8988T (cell line): ENCODE data around the gene PTPRD.

Experiments
- DNase-seq: peaks from one replicate; pipeline ENCODE4 v3.0.0; 2011

PTPRD gene

GRCh38 chr9:8337834-8338766, 2274.7 kb downstream of the PTPRD start:
- no peak for DNase-seq

- DNase-seq: no peak
These were observed 2279.9 kb downstream of the PTPRD start for GRCh38 chr9:8332871-8333270.

GRCh38 chr9:8332331-8332650, 2280.5 kb downstream of the PTPRD start:
- no peak for DNase-seq

GRCh38 chr9:8331507-8332330, 2281.1 kb downstream of the PTPRD start:
- DNase-seq: no peak

- DNase-seq: no peak
These were observed 2283.1 kb downstream of the PTPRD start for GRCh38 chr9:8329561-8330283.

- no peak for DNase-seq
These were observed 2297.6 kb downstream of the PTPRD start for GRCh38 chr9:8315211-8315610.

GRCh38 chr9:8309258-8309657, 2303.5 kb downstream of the PTPRD start:
- DNase-seq: no peak

- DNase-seq: no peak
These were observed 2308.1 kb downstream of the PTPRD start for GRCh38 chr9:8304720-8305119.

GRCh38 chr9:8301296-8301695, 2311.5 kb downstream of the PTPRD start:
- no peak for DNase-seq

GRCh38 chr9:8297047-8297446, 2315.8 kb downstream of the PTPRD start:
- DNase-seq: no peak

GRCh38 chr9:8292657-8293056, 2320.1 kb downstream of the PTPRD start:
- no peak for DNase-seq

GRCh38 chr9:8289681-8290080, 2323.1 kb downstream of the PTPRD start:
- no peak for DNase-seq

GRCh38 chr9:8287970-8288369, 2324.8 kb downstream of the PTPRD start:
- no peak for DNase-seq

- DNase-seq: no peak
These were observed 2325.3 kb downstream of the PTPRD start for GRCh38 chr9:8287501-8287900.

- no peak for DNase-seq
These were observed 2327.9 kb downstream of the PTPRD start for GRCh38 chr9:8284884-8285283.

GRCh38 chr9:8282535-8282934, 2330.3 kb downstream of the PTPRD start:
- no peak for DNase-seq

GRCh38 chr9:8280811-8281210, 2332.0 kb downstream of the PTPRD start:
- DNase-seq: no peak

- DNase-seq: no peak
These were observed 2334.8 kb downstream of the PTPRD start for GRCh38 chr9:8278048-8278447.

- DNase-seq: no peak
These were observed 2342.6 kb downstream of the PTPRD start for GRCh38 chr9:8270235-8270634.

GRCh38 chr9:8268881-8269280, 2343.9 kb downstream of the PTPRD start:
- no peak for DNase-seq

- DNase-seq: no peak
These were observed 2344.5 kb downstream of the PTPRD start for GRCh38 chr9:8268216-8268878.

GRCh38 chr9:8267636-8268035, 2345.2 kb downstream of the PTPRD start:
- no peak for DNase-seq

- DNase-seq: no peak
These were observed 2345.9 kb downstream of the PTPRD start for GRCh38 chr9:8266861-8267260.
